Measurements from ENCODE around the gene SPRR1B.

The SPRR1B gene

GRCh38 chr1:152997901-152998300 is 33.1 kb upstream of the SPRR1B start:
- Histone ChIP-seq H3K27ac (ENCODE audit: low read length) (no peak overlapping the region), H3K79me2 (ENCODE audit: low read length) (no peaks in the 10 kb centered on the region), H2AFZ (ENCODE audit: low read depth, low read length) (no peak overlapping the region), H4K20me1 (ENCODE audit: insufficient read depth, low read length) (no peaks in the 10 kb centered on the region), H3K27me3 (ENCODE audit: low read depth, low read length) (peaks cover 68% of the 10 kb centered on the region), H3K36me3 (replicated peaks; ENCODE audit: low read depth, low read length) (no peaks in the 10 kb centered on the region), H3K4me3 (ENCODE audit: low read length) (no peak overlapping the region), H3K4me2 (ENCODE audit: low read length) (no peak overlapping the region), H3K9me3 (ENCODE audit: insufficient read depth, low read length) (0 out of 2 replicates have a peak, but pooled peaks cover 3% of the 10 kb centered on the region), H3K4me1 (ENCODE audit: low read length) (no peaks in the 10 kb centered on the region), H3K9ac (ENCODE audit: low read length) (no peak overlapping the region)
- TF ChIP-seq CTCF (IDR thresholded peaks at IDR 0.05; ENCODE audit: low read depth, low read length): no peak

- H3K4me2 ChIP-seq (ENCODE audit: low read length): no peak overlapping the region
- H3K27ac ChIP-seq (ENCODE audit: low read length): no peak overlapping the region
- TF ChIP-seq EZH2phosphoT487 (IDR thresholded peaks at IDR 0.05; ENCODE audit: low read depth) (no peak), CTCF (IDR thresholded peaks at IDR 0.05; ENCODE audit: low read depth, low read length) (no peak)
- H4K20me1 ChIP-seq (ENCODE audit: insufficient read depth, low read length): no peaks in the 10 kb centered on the region
- H3K27me3 ChIP-seq (ENCODE audit: low read depth, low read length): peaks cover 64% of the 10 kb centered on the region
- H3K9me3 ChIP-seq (ENCODE audit: insufficient read depth, low read length): 0 out of 2 replicates have a peak, but pooled peaks cover 3% of the 10 kb centered on the region
- no peaks in the 10 kb centered on the region for H3K79me2 ChIP-seq (ENCODE audit: low read length)
- H3K4me1 ChIP-seq (ENCODE audit: low read length): no peaks in the 10 kb centered on the region
- no peaks in the 10 kb centered on the region for H3K36me3 ChIP-seq (replicated peaks; ENCODE audit: low read depth, low read length)
- no peak overlapping the region for H3K4me3 ChIP-seq (ENCODE audit: low read length)
- no peak overlapping the region for H3K9ac ChIP-seq (ENCODE audit: low read length)
- no peak overlapping the region for H2AFZ ChIP-seq (ENCODE audit: low read depth, low read length)
These were observed 32.5 kb upstream of the SPRR1B start for GRCh38 chr1:152998476-152998875.

DNA sequence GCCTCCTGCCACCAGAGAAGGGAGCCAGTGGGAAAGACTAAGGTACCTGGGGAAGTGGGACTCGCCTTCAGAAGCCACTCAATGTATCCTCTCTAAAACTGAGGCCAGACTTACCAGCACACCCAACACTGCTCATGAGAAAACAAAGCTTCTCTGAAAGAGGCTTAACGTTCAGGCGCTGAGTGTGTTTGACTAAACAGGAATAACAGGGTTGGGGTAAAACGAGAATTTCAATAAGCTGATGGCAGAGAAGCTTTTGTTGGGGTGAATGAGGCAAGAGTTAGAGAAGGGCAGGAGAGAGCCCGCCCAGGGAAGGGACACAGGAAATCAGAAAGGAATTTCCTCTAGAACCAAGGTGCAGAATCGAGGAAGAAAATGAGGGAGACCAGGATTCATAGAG is 31.2 kb upstream of the SPRR1B start:
- Histone ChIP-seq H3K79me2 (ENCODE audit: low read length) (no peaks in the 10 kb centered on the region), H2AFZ (ENCODE audit: low read depth, low read length) (no peak overlapping the region), H3K9me3 (ENCODE audit: insufficient read depth, low read length) (0 out of 2 replicates have a peak, but pooled peaks cover 3% of the 10 kb centered on the region), H3K27me3 (ENCODE audit: low read depth, low read length) (peaks cover 57% of the 10 kb centered on the region), H3K4me2 (ENCODE audit: low read length) (no peak overlapping the region), H3K4me3 (ENCODE audit: low read length) (no peak overlapping the region), H3K36me3 (replicated peaks; ENCODE audit: low read depth, low read length) (no peaks in the 10 kb centered on the region), H4K20me1 (ENCODE audit: insufficient read depth, low read length) (no peaks in the 10 kb centered on the region), H3K9ac (ENCODE audit: low read length) (no peak overlapping the region), H3K4me1 (ENCODE audit: low read length) (no peaks in the 10 kb centered on the region), H3K27ac (ENCODE audit: low read length) (no peak overlapping the region)
- TF ChIP-seq CTCF (IDR thresholded peaks at IDR 0.05; ENCODE audit: low read depth, low read length) (no peak), EZH2phosphoT487 (IDR thresholded peaks at IDR 0.05; ENCODE audit: low read depth) (no peak)

DNA sequence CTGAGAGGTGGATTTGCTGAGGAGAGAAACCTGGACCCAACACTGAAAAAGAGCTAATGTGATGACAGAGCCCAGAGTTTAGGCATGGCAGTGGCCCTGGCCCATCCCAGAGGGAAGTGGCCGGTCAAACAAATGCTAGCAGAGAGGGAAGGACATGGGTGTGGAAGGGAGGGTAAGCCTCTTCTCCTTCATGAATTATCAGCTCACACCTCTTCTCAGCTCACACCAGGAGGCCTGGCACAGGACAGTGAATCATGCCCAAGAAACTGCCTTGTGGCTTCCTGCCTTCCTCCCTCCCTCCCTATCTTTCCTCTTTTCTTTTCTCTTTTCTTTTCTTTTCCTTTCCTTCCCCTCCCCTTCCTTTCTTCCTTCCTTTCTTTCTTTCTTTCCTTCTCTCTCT is 30.7 kb upstream of the SPRR1B start:
- H3K27ac ChIP-seq (ENCODE audit: low read length): no peak overlapping the region

More for the DNA sequence above, 30.7 kb upstream of the SPRR1B start:
- Histone ChIP-seq H3K9me3 (ENCODE audit: insufficient read depth, low read length) (0 out of 2 replicates have a peak, but pooled peaks cover 2% of the 10 kb centered on the region), H3K27me3 (ENCODE audit: low read depth, low read length) (peaks cover 55% of the 10 kb centered on the region), H2AFZ (ENCODE audit: low read depth, low read length) (no peak overlapping the region), H4K20me1 (ENCODE audit: insufficient read depth, low read length) (no peaks in the 10 kb centered on the region), H3K4me2 (ENCODE audit: low read length) (no peak overlapping the region), H3K36me3 (replicated peaks; ENCODE audit: low read depth, low read length) (no peaks in the 10 kb centered on the region), H3K9ac (ENCODE audit: low read length) (no peak overlapping the region), H3K4me1 (ENCODE audit: low read length) (no peaks in the 10 kb centered on the region), H3K79me2 (ENCODE audit: low read length) (no peaks in the 10 kb centered on the region), H3K4me3 (ENCODE audit: low read length) (no peak overlapping the region)
- no peak for TF ChIP-seq EZH2phosphoT487 (IDR thresholded peaks at IDR 0.05; ENCODE audit: low read depth)
- TF ChIP-seq CTCF (IDR thresholded peaks at IDR 0.05; ENCODE audit: low read depth, low read length): no peak

Data from OCI-LY3 (cell line).